WI38 (cell line): Measurements from ENCODE around the gene SMC5.

ENCODE experiments used
- H3K4me3 ChIP-seq: 2 replicates; pipeline ENCODE4 v1.5.1; 2011; ENCODE audit warnings: low read depth, mild to moderate bottlenecking, control low read depth, low read length
- CTCF ChIP-seq: IDR thresholded peaks from 2 replicates; pipeline ENCODE4 v1.5.1; 2012; ENCODE audit warnings: low read depth, mild to moderate bottlenecking, control low read depth, low read length

The SMC5 gene

GRCh38 chr9:70382046-70382708 lies 123.4 kb downstream of the SMC5 start:
- TF ChIP-seq CTCF: no peak
- no peak overlapping the region for H3K4me3 ChIP-seq

DNA sequence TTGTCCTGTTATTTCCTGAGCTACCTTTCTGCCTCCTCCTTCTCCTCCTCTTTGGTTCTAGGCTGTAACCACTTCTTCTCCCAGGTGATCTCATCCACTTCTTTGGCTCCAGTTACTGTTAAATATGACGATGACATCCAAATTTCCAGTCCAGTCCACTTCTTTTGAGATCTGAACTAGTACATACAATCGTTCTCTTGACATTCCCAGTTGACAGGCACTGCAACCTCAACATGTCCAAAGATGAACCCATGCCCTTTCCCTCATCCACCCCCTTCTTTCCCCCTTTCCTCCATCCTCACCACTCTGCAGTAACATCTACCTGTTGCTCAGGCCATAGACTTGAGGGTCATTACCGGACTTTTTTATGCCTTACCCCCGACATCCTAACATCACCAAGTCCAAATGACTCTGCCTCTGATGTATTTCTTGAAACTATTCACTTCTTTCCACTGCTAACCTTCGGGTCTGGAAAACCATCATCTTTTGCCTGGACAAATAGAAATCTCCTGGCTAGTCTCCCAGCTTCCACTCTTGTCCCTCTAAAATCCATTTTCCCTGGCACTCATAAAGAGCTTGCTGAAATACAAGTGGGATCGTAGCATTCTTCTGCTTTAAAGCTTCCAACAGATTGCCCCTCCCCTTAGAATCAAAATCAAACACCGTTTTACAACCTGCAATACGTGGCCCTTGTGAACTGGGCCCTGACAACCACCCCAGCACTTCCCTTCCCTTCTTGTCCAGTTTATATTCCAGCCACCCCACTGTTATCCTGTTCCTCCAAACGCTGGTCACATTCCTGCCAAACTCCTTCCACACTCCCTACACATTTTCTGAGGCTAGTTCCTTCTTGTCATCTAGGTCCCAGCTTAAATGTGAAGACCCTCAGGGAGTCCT lies 124.2 kb downstream of the SMC5 start:
- no peak for TF ChIP-seq CTCF
- no peak overlapping the region for H3K4me3 ChIP-seq

DNA sequence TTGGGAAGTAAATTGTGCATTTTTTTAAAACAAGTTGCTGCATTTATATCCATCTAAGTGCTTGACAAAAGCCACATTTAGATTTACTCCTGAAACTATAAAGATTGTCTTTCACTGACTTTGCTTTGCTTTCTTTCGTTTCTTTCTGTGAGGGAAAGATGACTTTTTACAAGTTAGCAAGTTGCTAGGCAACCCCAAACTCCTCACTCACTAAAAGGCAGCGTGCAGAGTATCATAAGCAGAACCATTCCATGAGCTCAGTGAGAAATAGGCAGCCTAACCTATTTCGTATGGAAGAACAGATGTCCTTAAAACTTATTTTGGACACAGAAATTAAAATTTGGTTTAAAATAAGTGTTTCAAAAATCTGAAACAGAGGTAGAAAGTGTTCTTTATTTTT lies 126.6 kb downstream of the SMC5 start:
- no peak overlapping the region for H3K4me3 ChIP-seq
- no peak for TF ChIP-seq CTCF

GRCh38 chr9:70387663-70388062 lies 128.9 kb downstream of the SMC5 start:
- H3K4me3 ChIP-seq: no peak overlapping the region
- no peak for TF ChIP-seq CTCF

DNA sequence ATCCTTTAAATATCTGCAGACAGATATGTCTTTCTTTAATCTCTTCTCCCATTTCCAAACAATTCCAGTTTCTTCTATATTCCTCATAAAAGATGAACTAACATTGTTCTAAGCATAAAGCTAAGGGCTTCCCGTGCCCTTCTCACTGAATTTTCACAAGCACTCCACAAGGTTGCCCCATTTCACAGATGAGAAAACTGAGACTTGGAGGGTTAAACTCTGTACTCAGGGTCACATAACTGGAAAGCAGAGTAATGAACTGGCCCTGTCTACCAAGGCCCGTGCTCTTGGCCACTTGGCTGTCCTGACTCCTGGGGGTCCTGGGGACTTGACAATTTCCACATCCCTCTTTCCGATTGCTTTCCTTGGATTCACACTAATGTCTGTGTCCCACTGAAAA lies 130.4 kb downstream of the SMC5 start:
- H3K4me3 ChIP-seq: no peak overlapping the region
- no peak for TF ChIP-seq CTCF

- no peak overlapping the region for H3K4me3 ChIP-seq
- no peak for TF ChIP-seq CTCF
These were observed 131.0 kb downstream of the SMC5 start for GRCh38 chr9:70389621-70390266.

GRCh38 chr9:70390933-70391341 lies 132.2 kb downstream of the SMC5 start:
- H3K4me3 ChIP-seq: no peak overlapping the region
- TF ChIP-seq CTCF: no peak
